ENCODE results near the gene PLCL2.

DNA sequence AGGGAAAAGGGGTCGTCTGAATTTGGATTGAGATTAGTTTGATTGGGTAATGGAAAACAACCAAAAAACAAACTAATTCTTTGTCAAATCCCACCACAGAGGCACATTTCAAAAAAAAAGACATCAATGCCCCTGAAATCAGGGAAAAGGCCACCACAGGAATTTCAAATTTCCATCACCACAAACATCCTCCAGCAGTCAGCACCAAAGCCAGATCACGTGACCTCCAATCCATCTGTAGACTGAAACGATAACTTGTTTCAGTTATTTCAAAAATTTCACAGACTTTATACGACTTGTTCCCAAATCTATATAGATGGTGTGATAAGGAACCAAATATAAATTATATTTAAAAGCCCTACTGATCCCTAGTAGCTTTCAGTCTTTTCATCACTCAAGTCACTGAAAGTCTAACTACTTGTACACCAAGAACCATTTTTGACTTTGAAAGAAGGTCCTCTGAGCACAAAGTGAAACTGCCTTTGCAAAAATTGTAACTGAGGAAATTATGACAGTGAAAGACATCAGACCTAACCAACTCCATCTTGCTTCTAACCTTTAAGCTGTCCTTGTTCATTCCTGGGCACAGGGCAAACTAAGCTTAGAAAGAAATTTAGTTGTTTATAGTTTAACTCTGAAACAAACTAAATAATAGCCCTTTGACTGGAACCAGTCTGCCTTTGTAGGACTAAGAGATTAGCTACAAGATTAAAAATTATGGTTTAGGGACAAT lies 48.1 kb upstream of the PLCL2 start:
- no peak for TF ChIP-seq EZH2 (IDR thresholded peaks at IDR 0.05; ENCODE audit: borderline replicate concordance, insufficient read depth, low read depth, low read length, poor library complexity, severe bottlenecking)
- TF ChIP-seq, protein P1, sequence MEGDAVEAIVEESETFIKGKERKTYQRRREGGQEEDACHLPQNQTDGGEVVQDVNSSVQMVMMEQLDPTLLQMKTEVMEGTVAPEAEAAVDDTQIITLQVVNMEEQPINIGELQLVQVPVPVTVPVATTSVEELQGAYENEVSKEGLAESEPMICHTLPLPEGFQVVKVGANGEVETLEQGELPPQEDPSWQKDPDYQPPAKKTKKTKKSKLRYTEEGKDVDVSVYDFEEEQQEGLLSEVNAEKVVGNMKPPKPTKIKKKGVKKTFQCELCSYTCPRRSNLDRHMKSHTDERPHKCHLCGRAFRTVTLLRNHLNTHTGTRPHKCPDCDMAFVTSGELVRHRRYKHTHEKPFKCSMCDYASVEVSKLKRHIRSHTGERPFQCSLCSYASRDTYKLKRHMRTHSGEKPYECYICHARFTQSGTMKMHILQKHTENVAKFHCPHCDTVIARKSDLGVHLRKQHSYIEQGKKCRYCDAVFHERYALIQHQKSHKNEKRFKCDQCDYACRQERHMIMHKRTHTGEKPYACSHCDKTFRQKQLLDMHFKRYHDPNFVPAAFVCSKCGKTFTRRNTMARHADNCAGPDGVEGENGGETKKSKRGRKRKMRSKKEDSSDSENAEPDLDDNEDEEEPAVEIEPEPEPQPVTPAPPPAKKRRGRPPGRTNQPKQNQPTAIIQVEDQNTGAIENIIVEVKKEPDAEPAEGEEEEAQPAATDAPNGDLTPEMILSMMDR (IDR thresholded peaks at IDR 0.05): no peak

Measured in B cell (primary cell).